WTC11 (cell line): ENCODE data around the gene NOP16. TPM values are rescaled to one million over a fixed set of nuclear protein-coding genes. Genes with fewer than 3 reads are reported as not detected.

Experiments
- ATAC-seq: fragments of 200-7000 bp; cut with Tn5 transposase; 2 replicates; pipeline ENCODE4 v1.10.0; 2021; ENCODE audit warnings: mild to moderate bottlenecking, moderate library complexity
- CTCF ChIA-PET: fragments of 300-600 bp; sonication (Branson Sonifier 250); formaldehyde crosslinking; loops from one replicate; lab custom pipeline; 2021; ENCODE audit warnings: antibody characterized with exemption; lab: Charles Lee
- POLR2A ChIA-PET: fragments of 350-600 bp; sonication (Branson Sonifier 250); formaldehyde crosslinking; loops from one replicate; lab custom pipeline; 2021; ENCODE audit warnings: antibody characterized with exemption; lab: Charles Lee
- DNase-seq: peaks from one replicate; pipeline ENCODE4 v3.0.0; 2021; ENCODE audit warnings: low spot score
- H3K27ac Mint-ChIP-seq: 2 replicates; pipeline ENCODE4 v1.8.0; 2021; ENCODE audit warnings: mixed read lengths
- H3K27me3 Mint-ChIP-seq: 2 replicates; pipeline ENCODE4 v1.8.0; 2021; ENCODE audit warnings: low read depth, mild to moderate bottlenecking, moderate library complexity, mixed read lengths
- H3K36me3 Mint-ChIP-seq: 2 replicates; pipeline ENCODE4 v1.8.0; 2021; ENCODE audit warnings: mixed read lengths
- H3K4me1 Mint-ChIP-seq: 2 replicates; pipeline ENCODE4 v1.8.0; 2022; ENCODE audit warnings: mixed read lengths
- H3K4me3 Mint-ChIP-seq: 2 replicates; pipeline ENCODE4 v1.8.0; 2021; ENCODE audit warnings: mild to moderate bottlenecking, moderate library complexity, mixed read lengths
- H3K9me3 Mint-ChIP-seq: 2 replicates; pipeline ENCODE4 v1.8.0; 2021; ENCODE audit warnings: mixed read lengths
- AR ChIP-seq: fragments of 250-450 bp; sonication (Bioruptor Pico); IDR thresholded peaks from 2 replicates; pipeline ENCODE4 v1.9.0; 2021; ENCODE audit warnings: mild to moderate bottlenecking
- CTCF ChIP-seq: fragments of 200-600 bp; IDR thresholded peaks from 2 replicates; pipeline ENCODE4 v1.8.0; 2022; ENCODE audit warnings: antibody characterized with exemption
- E2F5 ChIP-seq: sonication (generic); formaldehyde crosslinking; IDR thresholded peaks from 2 replicates; pipeline ENCODE4 v1.8.1; 2022; ENCODE audit warnings: mild to moderate bottlenecking, moderate library complexity, missing genetic modification reagents
- ESRRA ChIP-seq: sonication (generic); formaldehyde crosslinking; IDR thresholded peaks from 2 replicates; pipeline ENCODE4 v1.8.1; 2022; ENCODE audit warnings: mild to moderate bottlenecking, missing genetic modification reagents, borderline replicate concordance
- FOXP1 ChIP-seq: sonication (generic); formaldehyde crosslinking; IDR thresholded peaks from 2 replicates; pipeline ENCODE4 v1.8.0; 2022; ENCODE audit warnings: missing genetic modification reagents, mild to moderate bottlenecking, moderate library complexity, borderline replicate concordance
- GTF2I ChIP-seq: fragments of 250-450 bp; sonication (Bioruptor Pico); conservative IDR thresholded peaks from 2 replicates; pipeline ENCODE4 v1.4.0; 2021; ENCODE audit warnings: mild to moderate bottlenecking
- JAZF1 ChIP-seq: fragments of 250-450 bp; sonication (Bioruptor Pico); IDR thresholded peaks from 2 replicates; pipeline ENCODE4 v1.9.0; 2021; ENCODE audit warnings: moderate library complexity, mild to moderate bottlenecking, inconsistent platforms
- KAT7 ChIP-seq: sonication (generic); formaldehyde crosslinking; IDR thresholded peaks from 2 replicates; pipeline ENCODE4 v1.8.1; 2023; ENCODE audit warnings: missing genetic modification reagents, mild to moderate bottlenecking, borderline replicate concordance
- NFATC4 ChIP-seq: fragments of 250-450 bp; sonication (Bioruptor Pico); IDR thresholded peaks from 2 replicates; pipeline ENCODE4 v1.9.0; 2021; ENCODE audit warnings: mild to moderate bottlenecking
- NFE2L1 ChIP-seq: sonication (generic); formaldehyde crosslinking; IDR thresholded peaks from 2 replicates; pipeline ENCODE4 v1.8.1; 2023; ENCODE audit warnings: missing genetic modification reagents
- PRDM15 ChIP-seq: sonication (generic); formaldehyde crosslinking; IDR thresholded peaks from 2 replicates; pipeline ENCODE4 v1.8.0; 2022; ENCODE audit warnings: missing genetic modification reagents
- RELA ChIP-seq: sonication (generic); formaldehyde crosslinking; IDR thresholded peaks from 2 replicates; pipeline ENCODE4 v1.8.1; 2022; ENCODE audit warnings: missing genetic modification reagents, mild to moderate bottlenecking, borderline replicate concordance
- RORB ChIP-seq: fragments of 250-450 bp; sonication (Bioruptor Pico); IDR thresholded peaks from 2 replicates; pipeline ENCODE4 v1.9.0; 2021; ENCODE audit warnings: mild to moderate bottlenecking
- SOX15 ChIP-seq: fragments of 250-450 bp; sonication (Bioruptor Pico); IDR thresholded peaks from 2 replicates; pipeline ENCODE4 v1.9.0; 2021; ENCODE audit warnings: mild to moderate bottlenecking
- ZBTB21 ChIP-seq: sonication (generic); formaldehyde crosslinking; IDR thresholded peaks from 2 replicates; pipeline ENCODE4 v1.8.1; 2023; ENCODE audit warnings: mild to moderate bottlenecking, missing genetic modification reagents, borderline replicate concordance
- ZNF121 ChIP-seq: sonication (generic); formaldehyde crosslinking; IDR thresholded peaks from 2 replicates; pipeline ENCODE4 v1.8.0; 2023; ENCODE audit warnings: missing genetic modification reagents
- ZNF425 ChIP-seq: fragments of 250-450 bp; sonication (Bioruptor Pico); conservative IDR thresholded peaks from 2 replicates; pipeline ENCODE4 v1.9.0; 2021; ENCODE audit warnings: mild to moderate bottlenecking
- ZNF671 ChIP-seq: fragments of 250-450 bp; sonication (Bioruptor Pico); IDR thresholded peaks from 2 replicates; pipeline ENCODE4 v1.8.0; 2021; ENCODE audit warnings: mild to moderate bottlenecking
- total RNA-seq: library from RNA; stranded (reverse); gene quantifications from 3 replicates; pipeline ENCODE4 v1.2.3, GENCODE V29; 2021
- TF ChIP-seq, protein P1 (sequence below): sonication (generic); formaldehyde crosslinking; IDR thresholded peaks from 2 replicates; pipeline ENCODE4 v1.8.0; 2023; ENCODE audit warnings: missing genetic modification reagents
- TF ChIP-seq, protein P2 (sequence below): sonication (generic); formaldehyde crosslinking; IDR thresholded peaks from 2 replicates; pipeline ENCODE4 v1.8.1; 2023; ENCODE audit warnings: mild to moderate bottlenecking, missing genetic modification reagents

Gene NOP16
- total RNA-seq, 1 experiment from 2014 or later, result 57.7 TPM

GRCh38 chr5:176388003-176388443 is 375 bp downstream of the NOP16 start (continued):
- TF ChIP-seq E2F5 (CRISPR knock-in tag), result 0 out of 2 replicates have a peak, but pooled peaks have one; percentile 57
- TF ChIP-seq ZNF671, result no peak
- TF ChIP-seq AR, result no peak

- CTCF ChIA-PET, result interaction anchor here (1.8 to 2.6 kb wide), 3 partner anchors 29 to 658 kb away, joined by 6 to 12 read pairs (median 8); partner anchors contain the start of genes CLTB and FAF2
These were observed 943 bp downstream of the NOP16 start for GRCh38 chr5:176387384-176387925.

More at GRCh38 chr5:176387384-176387925, 943 bp downstream of the NOP16 start:
- Mint-ChIP-seq H3K4me1 (peaks cover 19% of the 10 kb centered on the region), H3K36me3 (peaks cover 32% of the 10 kb centered on the region), H3K4me3 (peak overlapping the region; percentile 99), H3K27ac (peak overlapping the region; percentile 95; the same call in 1 of the 2 replicates), H3K9me3 (no peaks in the 10 kb centered on the region), H3K27me3 (no peaks in the 10 kb centered on the region; the same call in 1 of the 2 replicates)
- ATAC-seq (no peak), DNase-seq (no peak)
- POLR2A ChIA-PET, result interaction anchor here (0.5 kb wide), 1 partner anchor 645 kb away, joined by 3 read pairs; no protein-coding TSS in a partner anchor
- TF ChIP-seq RELA (CRISPR knock-in tag) (no peak), SOX15 (no peak), GTF2I (CRISPR knock-in tag) (no peak), RORB (CRISPR knock-in tag) (no peak), FOXP1 (CRISPR knock-in tag) (no peak), ZNF121 (CRISPR knock-in tag) (no peak), PRDM15 (CRISPR knock-in tag) (no peak), ZBTB21 (CRISPR knock-in tag) (no peak), NFATC4 (CRISPR knock-in tag) (no peak), JAZF1 (CRISPR knock-in tag) (no peak), CTCF (no peak), KAT7 (CRISPR knock-in tag) (no peak), ESRRA (CRISPR knock-in tag) (no peak), NFE2L1 (CRISPR knock-in tag) (no peak), ZNF425 (no peak)
- TF ChIP-seq, protein P1, sequence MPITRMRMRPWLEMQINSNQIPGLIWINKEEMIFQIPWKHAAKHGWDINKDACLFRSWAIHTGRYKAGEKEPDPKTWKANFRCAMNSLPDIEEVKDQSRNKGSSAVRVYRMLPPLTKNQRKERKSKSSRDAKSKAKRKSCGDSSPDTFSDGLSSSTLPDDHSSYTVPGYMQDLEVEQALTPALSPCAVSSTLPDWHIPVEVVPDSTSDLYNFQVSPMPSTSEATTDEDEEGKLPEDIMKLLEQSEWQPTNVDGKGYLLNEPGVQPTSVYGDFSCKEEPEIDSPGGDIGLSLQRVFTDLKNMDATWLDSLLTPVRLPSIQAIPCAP (CRISPR knock-in tag), result no peak
- TF ChIP-seq, protein P2, sequence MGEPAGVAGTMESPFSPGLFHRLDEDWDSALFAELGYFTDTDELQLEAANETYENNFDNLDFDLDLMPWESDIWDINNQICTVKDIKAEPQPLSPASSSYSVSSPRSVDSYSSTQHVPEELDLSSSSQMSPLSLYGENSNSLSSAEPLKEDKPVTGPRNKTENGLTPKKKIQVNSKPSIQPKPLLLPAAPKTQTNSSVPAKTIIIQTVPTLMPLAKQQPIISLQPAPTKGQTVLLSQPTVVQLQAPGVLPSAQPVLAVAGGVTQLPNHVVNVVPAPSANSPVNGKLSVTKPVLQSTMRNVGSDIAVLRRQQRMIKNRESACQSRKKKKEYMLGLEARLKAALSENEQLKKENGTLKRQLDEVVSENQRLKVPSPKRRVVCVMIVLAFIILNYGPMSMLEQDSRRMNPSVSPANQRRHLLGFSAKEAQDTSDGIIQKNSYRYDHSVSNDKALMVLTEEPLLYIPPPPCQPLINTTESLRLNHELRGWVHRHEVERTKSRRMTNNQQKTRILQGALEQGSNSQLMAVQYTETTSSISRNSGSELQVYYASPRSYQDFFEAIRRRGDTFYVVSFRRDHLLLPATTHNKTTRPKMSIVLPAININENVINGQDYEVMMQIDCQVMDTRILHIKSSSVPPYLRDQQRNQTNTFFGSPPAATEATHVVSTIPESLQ (CRISPR knock-in tag), result no peak
